Kidney (tissue), 14 donors: ENCODE results near the gene MORN2. TPM values are rescaled to one million over a fixed set of nuclear protein-coding genes. Genes with fewer than 3 reads are reported as not detected.
A peak's percentile ranks its signal among the peaks of the same experiment; 100 is the strongest.

Experiments used
- DNase-seq, 5 donors: peaks; one replicate each; pipeline ENCODE4 v3.0.0-alpha.2; 2013 to 2020
- FAIRE-seq: peaks from 2 replicates; lab custom pipeline; 2012; peaks lifted over from hg19 to GRCh38; lab: Jason Lieb, UNC
- H3K27ac ChIP-seq, 2 donors: one replicate each; pipeline ENCODE4 v1.7.0; 2013; ENCODE audit warnings: low read depth in 2 of 2, low read length in 2 of 2, inconsistent platforms in 1 of 2
- H3K27me3 ChIP-seq: one replicate; pipeline ENCODE4 v1.7.1; 2013; ENCODE audit warnings: low read length, inconsistent platforms; ENCODE audit not compliant: control insufficient read depth, insufficient read depth
- H3K36me3 ChIP-seq, 3 donors: one replicate each; pipeline versions ENCODE4 v1.7.0 to v1.7.1; 2013; ENCODE audit warnings: low read length in 3 of 3, control low read depth in 1 of 3, inconsistent platforms in 1 of 3; ENCODE audit not compliant: insufficient read depth in 3 of 3, control insufficient read depth in 2 of 3
- H3K4me1 ChIP-seq, 3 donors: one replicate each; pipeline versions ENCODE4 v1.7.0 to v1.7.1; 2013; ENCODE audit warnings: low read length in 3 of 3, inconsistent platforms in 1 of 3, low read depth in 1 of 3; ENCODE audit not compliant: control insufficient read depth in 2 of 3, insufficient read depth in 2 of 3
- H3K4me3 ChIP-seq, 3 donors: one replicate each; pipeline versions ENCODE4 v1.7.0 to v1.8.1; 2013; ENCODE audit warnings: low read length in 3 of 3, control low read depth in 1 of 3, inconsistent platforms in 1 of 3
- H3K9ac ChIP-seq, 3 donors: one replicate each; pipeline versions ENCODE4 v1.7.0 to v1.7.1; 2013; ENCODE audit warnings: low read length in 3 of 3, control low read depth in 1 of 3, inconsistent platforms in 1 of 3
- H3K9me3 ChIP-seq, 3 donors: one replicate each; pipeline versions ENCODE4 v1.7.0 to v1.7.1; 2013; ENCODE audit warnings: low read length in 3 of 3, control low read depth in 1 of 3, inconsistent platforms in 1 of 3; ENCODE audit not compliant: control insufficient read depth in 2 of 3, insufficient read depth in 1 of 3
- intact Hi-C: fragments of 100-400 bp; cut with DNase I; formaldehyde crosslinking; loops from one replicate; pipeline ENCODE4 v1.11.1; 2022
- polyA plus RNA-seq: library from polyadenylated mRNA; stranded (reverse); fragments of 350-450 nt; fragmentation: Illumina TruSeq; extraction: RNeasy Lipid Tissue Mini Kit (QIAGEN cat#74804); gene quantifications from one replicate; pipeline ENCODE4 v1.2.3, GENCODE V29; 2014; ENCODE audit warnings: low read depth, low replicate concordance; ENCODE audit not compliant: insufficient read depth
- total RNA-seq: library from RNA; stranded (reverse); fragmentation: NEBNext Ultra II Directional; extraction: Animal tissue kit (Norgen Biotek cat#: 25700); gene quantifications from one replicate; pipeline ENCODE4 v1.2.1, GENCODE V29; 2021
- TF ChIP-seq, protein P1 (sequence below): IDR thresholded peaks from 3 replicates; pipeline ENCODE4 v1.5.1; 2012; ENCODE audit warnings: mild to moderate bottlenecking, moderate library complexity, borderline replicate concordance; ENCODE audit not compliant: insufficient read depth; ENCODE audit errors: extremely low read depth
- donor health status: control.
- donor health status: control.
- donor health status: control.
- donor health status: control.
- donor health status: control.
- donor health status: DM: yes; HTN: yes; CAD: no.
- donor health status: Normal renal cell carcinoma (clear cell type).

The MORN2 gene
- total and polyA plus RNA-seq, 2 donors from 2014 or later = 29.6 to 121 TPM

DNA sequence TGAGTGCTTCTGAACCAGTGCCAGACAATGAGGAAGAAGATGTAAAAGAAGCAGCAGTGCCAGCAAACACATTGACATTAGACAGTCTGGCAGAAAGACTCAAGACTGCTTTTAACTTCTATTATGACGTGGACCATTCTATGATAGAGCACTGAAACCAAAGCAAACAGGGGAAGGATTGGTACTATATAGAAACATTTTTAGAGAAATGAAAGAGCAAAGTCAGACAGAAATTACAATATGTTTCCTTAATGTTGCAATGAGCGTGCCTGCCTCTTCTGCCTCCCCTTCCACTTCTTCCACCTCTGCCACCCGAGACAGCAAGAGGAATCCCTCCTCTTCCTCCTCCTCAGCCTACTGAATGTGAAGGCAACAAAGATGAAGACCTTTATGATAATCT is 39.8 kb upstream of the MORN2 start:
- Histone ChIP-seq H3K9ac (no peak overlapping the region), H3K4me3 (no peak overlapping the region), H3K27me3 (no peaks in the 10 kb centered on the region), H3K9me3 (no peaks in the 10 kb centered on the region), H3K4me1 (no peaks in the 10 kb centered on the region), H3K27ac (no peak overlapping the region), H3K36me3 (peaks cover 6 to 15% (median 7%) of the 10 kb centered on the region in 3 donors)
- TF ChIP-seq, protein P1, sequence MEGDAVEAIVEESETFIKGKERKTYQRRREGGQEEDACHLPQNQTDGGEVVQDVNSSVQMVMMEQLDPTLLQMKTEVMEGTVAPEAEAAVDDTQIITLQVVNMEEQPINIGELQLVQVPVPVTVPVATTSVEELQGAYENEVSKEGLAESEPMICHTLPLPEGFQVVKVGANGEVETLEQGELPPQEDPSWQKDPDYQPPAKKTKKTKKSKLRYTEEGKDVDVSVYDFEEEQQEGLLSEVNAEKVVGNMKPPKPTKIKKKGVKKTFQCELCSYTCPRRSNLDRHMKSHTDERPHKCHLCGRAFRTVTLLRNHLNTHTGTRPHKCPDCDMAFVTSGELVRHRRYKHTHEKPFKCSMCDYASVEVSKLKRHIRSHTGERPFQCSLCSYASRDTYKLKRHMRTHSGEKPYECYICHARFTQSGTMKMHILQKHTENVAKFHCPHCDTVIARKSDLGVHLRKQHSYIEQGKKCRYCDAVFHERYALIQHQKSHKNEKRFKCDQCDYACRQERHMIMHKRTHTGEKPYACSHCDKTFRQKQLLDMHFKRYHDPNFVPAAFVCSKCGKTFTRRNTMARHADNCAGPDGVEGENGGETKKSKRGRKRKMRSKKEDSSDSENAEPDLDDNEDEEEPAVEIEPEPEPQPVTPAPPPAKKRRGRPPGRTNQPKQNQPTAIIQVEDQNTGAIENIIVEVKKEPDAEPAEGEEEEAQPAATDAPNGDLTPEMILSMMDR = no peak
- intact Hi-C loops = no loop called here
- FAIRE-seq (no peak), DNase-seq (no peak)

- DNase-seq = peak in 4 of 5 donors; percentile 39 to 64 (median 50)
- no peak overlapping the region for H3K27ac ChIP-seq
- no peaks in the 10 kb centered on the region for H3K27me3 ChIP-seq
- H3K36me3 ChIP-seq = peaks cover 10 to 15% (median 10%) of the 10 kb centered on the region in 3 donors
- no peak overlapping the region for H3K4me3 ChIP-seq
- no peaks in the 10 kb centered on the region for H3K4me1 ChIP-seq
- intact Hi-C loops = no loop called here
- FAIRE-seq = no peak
- no peak overlapping the region for H3K9ac ChIP-seq
- no peaks in the 10 kb centered on the region for H3K9me3 ChIP-seq
- TF ChIP-seq, protein P1 = no peak
Observed at GRCh38 chr2:38836791-38837190, 39.0 kb upstream of the MORN2 start.

GRCh38 chr2:38850045-38850444 is 25.7 kb upstream of the MORN2 start:
- intact Hi-C loops = no loop called here
- H3K4me3 ChIP-seq = no peak overlapping the region
- no peak overlapping the region for H3K27ac ChIP-seq
- H3K4me1 ChIP-seq = no peaks in the 10 kb centered on the region
- TF ChIP-seq, protein P1 = no peak
- FAIRE-seq = no peak
- H3K27me3 ChIP-seq = no peaks in the 10 kb centered on the region
- peaks cover 0 to 12% (median 10%) of the 10 kb centered on the region in 3 donors for H3K36me3 ChIP-seq
- no peaks in the 10 kb centered on the region for H3K9me3 ChIP-seq
- DNase-seq = no peak
- no peak overlapping the region for H3K9ac ChIP-seq

DNA sequence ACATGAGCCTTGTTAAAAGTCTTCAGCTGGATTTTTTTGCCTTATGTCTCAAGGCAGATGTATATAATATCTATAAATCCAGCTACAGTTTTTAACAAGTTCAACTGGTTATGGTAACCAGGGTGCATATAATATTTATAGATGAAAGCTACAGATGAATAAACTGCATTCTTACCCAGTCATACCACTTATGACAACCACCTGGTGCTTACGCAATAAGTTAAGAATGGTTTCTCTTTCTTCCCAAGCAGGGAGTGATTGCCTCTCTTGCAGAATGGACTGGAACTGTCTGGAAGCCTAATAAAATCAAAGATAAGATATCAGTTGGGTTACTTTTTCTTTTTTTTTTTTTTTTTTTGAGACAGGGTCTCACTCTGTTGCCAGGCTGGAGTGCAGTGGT is 19.6 kb upstream of the MORN2 start:
- H3K4me3 ChIP-seq = no peak overlapping the region
- DNase-seq (no peak), FAIRE-seq (no peak)
- no peaks in the 10 kb centered on the region for H3K27me3 ChIP-seq
- TF ChIP-seq, protein P1 = no peak
- H3K4me1 ChIP-seq = no peaks in the 10 kb centered on the region
- H3K27ac ChIP-seq = no peak overlapping the region
- H3K36me3 ChIP-seq = peaks cover 0 to 20% (median 17%) of the 10 kb centered on the region in 3 donors
- no peaks in the 10 kb centered on the region for H3K9me3 ChIP-seq
- intact Hi-C loops = no loop called here
- H3K9ac ChIP-seq = no peak overlapping the region
